HG03378 (cell line): ENCODE data around the gene IFT52.
"Not testable (repeated sequence)": the region's sequence is repeated elsewhere in the genome, so short reads cannot be mapped to it uniquely, and the experiment has no call there.

Experiments
- ATAC-seq: cut with Tn5 transposase; IDR thresholded peaks from one replicate; pipeline ENCODE4 v1.9.1; 2021; ENCODE audit warnings: mild to moderate bottlenecking, moderate library complexity; ENCODE audit not compliant: unreplicated experiment

The IFT52 gene

DNA sequence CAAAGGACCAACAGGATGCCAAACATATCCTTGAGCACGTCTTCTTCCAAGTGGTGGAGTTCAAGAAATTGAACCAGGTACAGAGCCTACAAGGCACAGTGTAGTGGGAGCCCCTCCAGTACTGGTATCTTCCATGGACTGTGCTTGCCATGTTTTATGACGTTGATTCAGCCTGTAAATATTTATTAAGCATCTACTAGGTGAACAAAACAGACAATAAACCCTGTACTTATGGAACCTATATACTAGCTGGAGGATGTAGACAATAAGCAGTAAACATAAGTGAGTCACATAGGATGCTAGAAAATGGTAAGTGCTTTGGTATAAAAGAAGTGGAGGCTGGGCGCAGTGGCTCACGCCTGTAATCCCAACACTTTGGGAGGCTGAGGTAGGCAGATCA is 51.8 kb downstream of the IFT52 start:
- ATAC-seq = no peak

DNA sequence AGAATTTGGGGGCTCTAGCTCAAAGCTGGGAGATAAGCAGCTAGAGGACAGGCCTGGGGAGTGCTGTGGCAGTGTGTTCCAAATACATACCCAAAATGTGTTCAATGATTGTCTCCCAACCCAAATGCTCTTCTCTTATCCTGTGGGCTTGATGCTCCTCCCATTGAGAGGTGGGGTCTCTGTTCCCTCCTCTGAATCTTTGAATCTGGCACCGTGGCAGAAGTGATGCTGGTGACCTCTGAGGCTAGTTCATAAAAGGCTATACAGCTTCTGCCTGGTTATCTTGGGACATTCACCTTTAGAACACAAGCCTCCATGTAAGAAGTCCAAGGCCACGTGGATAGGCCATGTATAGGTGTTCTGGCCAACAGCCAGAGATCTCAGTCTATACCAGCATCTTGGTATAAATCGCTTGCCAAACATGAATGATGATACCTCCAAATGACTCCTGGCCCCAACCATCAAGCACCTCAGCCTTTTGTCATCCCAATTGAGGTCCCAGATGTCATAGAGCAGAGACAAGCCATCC is 60.3 kb downstream of the IFT52 start:
- ATAC-seq = no peak

DNA sequence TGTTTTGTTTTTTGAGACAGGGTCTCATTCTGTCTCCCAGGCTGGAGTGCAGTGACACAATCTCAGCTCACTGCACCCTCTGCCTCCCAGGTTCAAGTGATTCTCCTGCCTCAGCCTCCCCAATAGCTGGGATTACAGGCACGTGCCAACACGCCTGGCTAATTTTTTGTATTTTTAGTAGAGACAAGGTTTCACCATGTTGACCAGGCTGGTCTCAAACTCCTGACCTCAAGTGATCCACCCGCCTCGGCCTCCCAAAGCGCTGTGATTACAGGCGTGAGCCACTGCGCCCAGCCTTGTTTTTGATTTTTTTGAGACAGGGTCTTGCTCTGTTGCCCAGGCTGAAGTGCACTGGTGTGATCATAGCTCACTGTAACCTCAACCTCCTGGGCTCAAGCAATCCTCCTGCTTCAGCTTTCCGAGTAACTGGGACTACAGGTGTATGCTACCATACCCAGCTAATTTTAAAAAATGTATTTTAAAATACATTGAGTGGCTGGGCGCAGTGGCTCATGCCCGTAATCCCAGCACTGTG is 61.0 kb downstream of the IFT52 start:
- ATAC-seq = not testable (repeated sequence)

- no peak for ATAC-seq
These were observed 63.2 kb downstream of the IFT52 start for GRCh38 chr20:43653966-43654365.

- not testable (repeated sequence) for ATAC-seq
These were observed 64.4 kb downstream of the IFT52 start for GRCh38 chr20:43655176-43655575.

DNA sequence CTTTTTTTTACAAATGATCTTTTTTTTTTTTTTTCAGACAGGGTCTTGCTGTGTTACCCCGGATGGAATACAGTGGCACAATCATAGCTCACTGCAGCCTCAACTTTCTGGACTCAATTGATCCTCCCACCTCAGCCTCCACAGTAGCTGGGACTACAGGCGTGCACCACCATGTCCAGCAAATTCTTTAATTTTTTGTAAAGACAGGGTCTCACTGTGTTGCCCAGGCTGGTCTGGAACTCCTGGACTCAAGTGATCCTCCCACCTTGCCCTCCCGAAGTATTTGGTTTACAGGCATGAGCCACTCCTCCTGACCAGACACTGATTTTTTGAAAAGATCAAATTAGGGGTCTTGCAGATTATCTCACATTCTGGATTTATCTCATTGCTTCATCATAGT is 65.2 kb downstream of the IFT52 start:
- ATAC-seq = no peak

DNA sequence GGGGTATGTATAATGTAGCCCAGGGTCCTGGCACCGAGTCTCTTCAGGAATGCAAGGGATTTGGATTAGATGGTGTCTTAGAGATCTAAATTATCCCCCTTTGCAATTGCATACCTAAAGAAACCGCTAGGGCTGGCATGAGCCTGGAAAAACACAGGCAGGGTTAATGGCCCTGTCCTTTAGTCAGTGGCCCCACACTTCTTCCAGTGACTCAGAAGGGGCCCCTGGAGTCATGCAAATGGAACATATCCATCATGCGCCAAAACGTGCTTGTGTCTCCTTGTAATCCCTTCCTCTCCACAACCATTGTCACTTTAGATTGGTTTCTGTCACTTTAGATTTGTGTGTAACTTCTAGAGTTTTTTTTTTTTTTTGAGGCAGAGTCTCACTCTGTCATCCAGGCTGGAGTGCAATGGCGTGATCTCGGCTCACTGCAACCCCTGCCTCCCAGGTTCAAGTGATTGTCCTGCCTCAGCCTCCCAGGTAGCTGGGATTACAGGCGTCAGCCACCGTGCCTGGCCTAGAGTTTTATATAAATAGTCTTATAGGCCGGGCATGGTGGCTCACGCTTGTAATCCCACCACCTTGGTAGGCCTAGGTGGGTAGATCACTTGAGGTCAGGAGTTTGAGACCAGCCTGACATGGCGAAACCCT is 67.5 kb downstream of the IFT52 start:
- ATAC-seq = peak; percentile 23

DNA sequence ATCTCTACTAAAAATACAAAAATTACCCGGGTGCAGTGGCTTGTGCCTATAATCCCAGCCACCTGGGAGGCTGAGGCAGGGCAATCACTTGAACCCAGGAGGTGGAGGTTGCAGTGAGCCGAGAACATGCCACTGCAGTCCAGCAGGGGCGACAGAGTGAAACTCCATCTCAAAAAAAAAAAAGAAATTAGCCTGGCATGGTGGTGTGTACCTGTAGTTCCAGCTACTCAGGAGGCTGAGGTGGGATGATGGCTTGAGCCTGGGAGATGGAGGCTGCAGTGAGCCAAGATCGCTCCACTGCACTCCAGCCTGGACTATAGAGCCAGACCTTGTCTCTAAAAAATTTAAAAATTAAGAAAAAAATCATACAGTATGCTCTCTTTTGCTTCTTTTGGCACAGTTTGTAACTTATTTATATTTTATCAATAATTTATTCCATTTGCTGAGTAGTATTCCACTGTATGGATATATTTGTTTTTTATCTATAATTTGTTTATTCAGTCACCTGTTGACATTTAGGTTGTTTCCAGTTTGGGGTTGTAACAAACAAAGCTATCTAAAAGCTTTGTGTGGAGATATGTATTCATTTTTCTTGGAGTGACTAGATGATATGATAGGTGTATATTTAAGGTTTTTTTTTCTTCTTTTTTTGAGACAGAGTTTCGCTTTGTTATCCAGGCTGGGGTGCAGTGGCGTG is 68.1 kb downstream of the IFT52 start:
- no peak for ATAC-seq

- ATAC-seq = no peak
These were observed 72.4 kb downstream of the IFT52 start for GRCh38 chr20:43662943-43663655.

DNA sequence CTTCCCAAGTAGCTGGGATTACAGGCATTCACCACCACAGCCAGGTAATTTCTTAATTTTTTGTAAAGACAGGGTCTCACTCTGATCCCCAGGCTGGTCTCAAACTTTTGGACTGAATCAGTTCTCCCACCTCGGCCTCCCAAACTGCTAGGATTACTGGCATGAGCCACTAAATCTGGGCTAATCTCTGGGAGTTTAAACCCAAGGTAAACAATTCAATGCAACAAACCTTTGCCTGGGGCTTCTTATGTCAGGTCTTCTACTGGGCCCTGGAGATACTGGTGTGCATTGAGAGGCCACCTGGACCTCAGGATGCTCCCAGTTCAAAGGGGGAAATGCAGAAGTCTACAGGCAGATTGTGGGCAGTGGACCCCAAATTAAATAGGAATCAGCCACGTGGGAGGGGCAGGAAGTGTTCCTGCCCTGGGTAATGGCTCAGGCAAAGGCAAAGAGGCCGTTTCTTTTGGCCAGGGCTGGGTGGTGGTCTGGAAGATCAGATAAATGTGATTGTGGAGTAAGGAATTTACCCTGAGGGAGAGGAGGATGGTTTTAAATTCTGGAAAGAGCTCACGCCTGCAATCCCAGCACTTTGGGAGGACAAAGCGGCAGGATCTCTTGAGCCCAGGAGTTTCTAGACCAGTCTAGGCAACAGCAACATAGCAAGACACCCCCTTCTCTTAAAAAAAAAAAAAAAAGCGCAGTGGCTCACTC is 74.9 kb downstream of the IFT52 start:
- ATAC-seq = no peak

GRCh38 chr20:43666376-43667328 is 75.9 kb downstream of the IFT52 start, which contains the start of gene MYBL2:
Gene MYBL2 (plus strand): TSS chr20:43667114. CDS start chr20:43667284, 170 bp downstream.
- peak; percentile 53 for ATAC-seq

DNA sequence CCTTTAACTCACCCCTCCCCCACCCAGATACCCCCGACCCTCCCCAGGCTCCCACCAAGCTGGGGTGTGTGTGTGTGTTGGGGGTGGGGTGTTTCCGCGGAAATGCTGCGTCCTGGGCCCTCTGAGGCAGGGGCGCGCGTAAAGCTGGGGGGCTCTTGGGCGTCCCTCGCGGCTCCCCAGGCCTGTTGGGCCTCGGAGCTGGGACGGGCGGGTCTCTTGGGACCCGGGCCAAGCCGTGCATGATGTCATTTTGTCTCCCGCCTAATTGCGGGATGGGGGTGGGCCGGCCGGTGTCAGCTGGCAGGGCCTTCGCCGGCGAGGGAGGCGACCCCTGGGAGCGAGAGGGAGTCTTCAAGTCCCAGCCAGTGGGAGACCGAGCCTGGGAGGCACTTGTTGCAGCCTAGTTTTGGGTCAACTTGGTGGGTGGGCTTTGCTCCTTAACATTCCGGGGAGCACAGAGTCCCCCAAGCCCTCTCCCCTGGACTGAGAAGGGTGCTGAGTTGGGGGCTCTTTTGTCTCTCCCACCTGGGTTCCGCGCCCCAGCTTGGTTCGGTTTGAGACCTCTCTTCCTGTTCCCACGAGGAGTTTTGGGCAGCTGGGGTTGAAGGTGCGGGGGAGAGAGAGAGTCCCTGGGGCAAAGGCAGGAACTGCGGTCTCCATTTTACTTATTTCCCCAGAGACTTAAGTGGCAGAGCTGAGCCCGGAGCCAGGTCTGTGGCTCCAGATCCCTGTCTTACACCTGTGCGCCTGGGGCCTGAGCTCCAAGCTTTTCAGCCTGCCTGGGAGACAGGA is 76.8 kb downstream of the IFT52 start:
- peak; percentile 34 for ATAC-seq

DNA sequence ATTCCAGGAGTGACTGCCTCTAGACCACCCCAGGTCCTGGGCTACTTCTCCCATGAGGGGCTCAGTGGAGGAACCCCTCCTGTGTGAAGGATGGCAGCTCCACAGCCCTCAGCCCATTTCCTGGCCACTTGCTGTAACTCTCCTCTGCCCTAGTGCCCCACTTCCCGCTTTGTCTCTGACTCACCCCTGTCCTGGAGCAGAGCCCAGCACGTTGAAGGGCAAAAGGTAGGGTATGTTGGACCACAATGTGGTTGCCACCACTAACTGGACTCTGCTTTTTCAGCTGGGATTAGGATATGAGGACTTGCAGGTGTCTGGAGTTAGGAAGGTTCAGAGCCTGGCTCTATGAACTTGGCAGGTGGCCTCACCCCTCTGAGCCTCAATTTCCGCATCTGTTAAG is 78.6 kb downstream of the IFT52 start:
- no peak for ATAC-seq

GRCh38 chr20:43670423-43670822 is 79.7 kb downstream of the IFT52 start:
- no peak for ATAC-seq

DNA sequence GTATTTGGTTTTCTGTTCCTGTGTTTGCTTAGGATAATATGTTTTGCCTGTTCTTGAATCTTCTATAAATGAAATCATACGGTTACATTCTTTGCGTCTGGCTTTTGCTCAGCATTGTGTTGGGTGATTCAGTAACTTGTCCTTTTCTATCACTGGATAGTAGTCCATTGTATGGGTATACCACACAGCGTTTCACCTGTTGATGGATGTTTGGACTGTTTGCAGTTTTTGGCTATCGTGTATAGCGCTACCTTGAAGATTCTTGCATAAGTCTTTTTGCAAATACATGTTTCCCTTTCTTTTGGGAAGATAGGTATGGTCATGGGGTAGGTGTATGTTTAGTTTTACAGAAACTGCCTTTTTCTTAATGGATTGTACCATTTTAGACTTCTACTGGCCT is 85.6 kb downstream of the IFT52 start:
- no peak for ATAC-seq

DNA sequence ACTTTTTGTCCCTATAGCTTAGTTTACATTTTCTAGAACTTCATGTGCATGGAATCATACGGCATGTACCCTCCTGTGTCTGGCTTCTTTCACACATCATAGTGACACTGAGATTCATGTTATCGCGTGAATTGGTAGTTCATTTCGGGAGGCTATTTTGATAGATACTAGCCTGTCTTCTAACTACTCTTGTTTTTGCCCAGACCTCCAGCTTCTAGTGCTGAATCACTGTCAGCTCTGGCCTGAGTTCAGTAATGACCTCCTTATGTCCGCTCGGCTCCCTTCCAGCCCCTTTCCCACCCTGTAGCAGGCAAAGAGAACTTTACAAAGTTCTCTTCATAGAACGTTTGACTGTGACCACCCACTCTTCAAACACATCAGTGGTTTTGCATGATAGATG is 90.2 kb downstream of the IFT52 start:
- ATAC-seq = no peak

GRCh38 chr20:43681468-43681942 is 90.8 kb downstream of the IFT52 start:
- no peak for ATAC-seq

GRCh38 chr20:43681991-43682410 is 91.3 kb downstream of the IFT52 start:
- peak; percentile 96 for ATAC-seq

DNA sequence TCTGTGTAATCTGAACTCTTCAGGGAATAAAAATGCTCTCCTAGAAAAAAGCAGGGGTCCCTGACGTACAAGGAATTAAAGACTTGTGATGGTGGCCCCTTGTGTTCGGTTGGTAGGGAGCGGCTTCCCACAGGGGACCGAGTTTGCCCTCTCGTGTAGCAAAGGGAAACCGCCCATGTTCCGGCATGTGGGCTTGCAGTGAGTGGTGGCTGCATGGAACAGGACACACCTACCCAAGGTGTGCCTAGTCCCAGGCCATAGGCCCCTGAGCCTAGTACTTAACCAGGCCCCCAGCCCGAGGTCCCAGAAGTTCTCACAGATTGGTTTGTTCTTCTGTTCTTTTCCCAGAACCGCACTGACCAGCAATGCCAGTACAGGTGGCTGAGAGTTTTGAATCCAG is 91.7 kb downstream of the IFT52 start:
- peak; percentile 22 for ATAC-seq
